ENCODE data around the gene NOB1. TPM values are rescaled to one million over a fixed set of nuclear protein-coding genes. Genes with fewer than 3 reads are reported as not detected.

The NOB1 gene
- total RNA-seq, 1 donor from 2014 or later = 32.2 TPM

DNA sequence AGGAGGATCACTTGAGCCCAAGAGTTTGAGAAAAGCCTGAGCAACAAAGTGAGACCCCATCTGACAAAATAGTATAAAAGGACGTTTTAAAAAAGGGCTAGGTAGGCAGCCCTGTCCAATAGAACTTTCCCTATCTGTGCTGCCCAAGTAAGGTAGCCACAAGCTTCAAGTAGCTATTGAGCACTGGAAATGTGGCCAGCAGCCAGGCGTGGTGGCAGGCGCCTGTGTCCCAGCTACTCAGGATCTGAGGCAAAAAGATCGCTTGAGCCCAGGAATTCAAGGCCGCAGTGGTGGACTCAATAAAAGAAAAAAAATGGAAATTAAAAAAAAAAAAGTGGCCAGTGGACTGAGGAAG is 26.8 kb downstream of the NOB1 start:
- H3K4me3 ChIP-seq (ENCODE audit: low read depth, low read length) = no peak overlapping the region
- no peak for DNase-seq (ENCODE audit: low read depth)
- TF ChIP-seq, protein P1, sequence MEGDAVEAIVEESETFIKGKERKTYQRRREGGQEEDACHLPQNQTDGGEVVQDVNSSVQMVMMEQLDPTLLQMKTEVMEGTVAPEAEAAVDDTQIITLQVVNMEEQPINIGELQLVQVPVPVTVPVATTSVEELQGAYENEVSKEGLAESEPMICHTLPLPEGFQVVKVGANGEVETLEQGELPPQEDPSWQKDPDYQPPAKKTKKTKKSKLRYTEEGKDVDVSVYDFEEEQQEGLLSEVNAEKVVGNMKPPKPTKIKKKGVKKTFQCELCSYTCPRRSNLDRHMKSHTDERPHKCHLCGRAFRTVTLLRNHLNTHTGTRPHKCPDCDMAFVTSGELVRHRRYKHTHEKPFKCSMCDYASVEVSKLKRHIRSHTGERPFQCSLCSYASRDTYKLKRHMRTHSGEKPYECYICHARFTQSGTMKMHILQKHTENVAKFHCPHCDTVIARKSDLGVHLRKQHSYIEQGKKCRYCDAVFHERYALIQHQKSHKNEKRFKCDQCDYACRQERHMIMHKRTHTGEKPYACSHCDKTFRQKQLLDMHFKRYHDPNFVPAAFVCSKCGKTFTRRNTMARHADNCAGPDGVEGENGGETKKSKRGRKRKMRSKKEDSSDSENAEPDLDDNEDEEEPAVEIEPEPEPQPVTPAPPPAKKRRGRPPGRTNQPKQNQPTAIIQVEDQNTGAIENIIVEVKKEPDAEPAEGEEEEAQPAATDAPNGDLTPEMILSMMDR (conservative IDR thresholded peaks at IDR 0.05; ENCODE audit: low read depth, low read length) = no peak

GRCh38 chr16:69726313-69727060 is 28.2 kb downstream of the NOB1 start, which contains the start of gene NQO1:
Gene NQO1 (minus strand): TSS chr16:69726560. CDS start chr16:69726439, 121 bp downstream.
- DNase-seq (ENCODE audit: low read depth) = peak; percentile 27
- TF ChIP-seq, protein P1 (conservative IDR thresholded peaks at IDR 0.05; ENCODE audit: low read depth, low read length) = no peak
- H3K4me3 ChIP-seq (ENCODE audit: low read depth, low read length) = peak within 1 kb of the TSS; percentile 58

- no peak for DNase-seq (ENCODE audit: low read depth)
- H3K4me3 ChIP-seq (ENCODE audit: low read depth, low read length) = peak overlapping the region; percentile 58
- TF ChIP-seq, protein P1 (conservative IDR thresholded peaks at IDR 0.05; ENCODE audit: low read depth, low read length) = no peak
Measured at GRCh38 chr16:69725480-69726312, 29.0 kb downstream of the NOB1 start.

DNA sequence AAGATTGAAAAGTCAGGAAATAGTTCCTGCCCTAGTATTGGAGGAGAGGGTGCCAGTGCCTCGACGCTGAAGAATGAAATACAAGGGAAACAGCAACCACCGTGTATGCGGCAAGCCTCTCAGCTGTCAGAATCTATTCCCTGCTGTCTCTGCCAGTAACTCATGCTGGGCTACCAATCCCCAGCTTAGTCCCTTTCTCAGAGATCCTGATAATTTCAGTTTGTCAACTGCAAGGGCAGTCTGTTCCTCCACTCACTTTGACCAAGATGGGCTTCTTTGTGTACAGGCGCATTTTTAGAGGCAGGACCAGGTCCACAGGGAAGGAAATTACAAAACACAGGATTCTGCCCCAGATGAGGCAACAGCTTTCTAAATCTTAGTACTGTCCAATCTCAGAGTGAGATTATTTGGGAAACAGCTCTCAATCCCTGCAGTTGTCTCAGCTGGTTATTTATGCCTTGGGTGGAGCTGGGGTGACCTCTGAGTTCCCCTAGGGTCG is 29.7 kb downstream of the NOB1 start:
- H3K4me3 ChIP-seq (ENCODE audit: low read depth, low read length) = peak overlapping the region; percentile 58
- TF ChIP-seq, protein P1 (conservative IDR thresholded peaks at IDR 0.05; ENCODE audit: low read depth, low read length) = no peak
- no peak for DNase-seq (ENCODE audit: low read depth)

DNA sequence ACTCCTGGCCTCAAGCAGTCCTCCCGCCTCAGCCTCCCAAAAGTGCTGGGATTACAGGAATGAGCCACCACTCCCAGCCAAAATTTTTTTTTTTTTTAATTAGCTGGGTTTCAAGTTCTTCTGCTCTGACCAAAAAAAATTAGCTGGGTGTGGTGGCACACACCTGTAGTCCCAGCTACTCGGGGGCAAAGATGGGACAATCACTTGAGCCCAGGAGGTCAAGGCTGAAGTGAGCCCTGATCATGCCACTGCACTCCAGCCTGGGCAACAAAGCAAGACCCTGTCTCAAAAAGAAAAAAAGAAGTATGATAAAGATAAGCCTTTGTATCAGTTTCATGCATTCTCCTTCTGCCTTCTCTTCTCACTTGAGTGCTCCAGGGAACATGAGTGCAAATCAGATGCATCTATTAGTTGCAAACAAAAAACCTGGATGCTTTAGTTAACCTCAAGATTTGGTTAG is 30.3 kb downstream of the NOB1 start:
- TF ChIP-seq, protein P1 (conservative IDR thresholded peaks at IDR 0.05; ENCODE audit: low read depth, low read length) = no peak
- no peak overlapping the region for H3K4me3 ChIP-seq (ENCODE audit: low read depth, low read length)

GRCh38 chr16:69721441-69721957 is 33.2 kb downstream of the NOB1 start:
- TF ChIP-seq, protein P1 (conservative IDR thresholded peaks at IDR 0.05; ENCODE audit: low read depth, low read length) = no peak
- DNase-seq (ENCODE audit: low read depth) = no peak
- H3K4me3 ChIP-seq (ENCODE audit: low read depth, low read length) = no peak overlapping the region

More for the DNA sequence above, 30.3 kb downstream of the NOB1 start:
- no peak for DNase-seq (ENCODE audit: low read depth)

All from epithelial cell of proximal tubule (primary cell).